Spinal cord (tissue), 10 donors: Measurements from ENCODE around the gene IGSF9B. TPM values are rescaled to one million over a fixed set of nuclear protein-coding genes. Genes with fewer than 3 reads are reported as not detected.

Experiments
- DNase-seq, 6 donors: peaks; one replicate each; pipeline versions ENCODE4 v3.0.0 to v3.0.0-alpha.2; 2013 to 2015; ENCODE audit warnings: low spot score in 6 of 6, low read depth in 4 of 6
- H3K27ac ChIP-seq: one replicate; pipeline ENCODE4 v1.5.1; 2013; ENCODE audit warnings: low read depth, low read length, control low read depth
- H3K27me3 ChIP-seq: one replicate; pipeline ENCODE4 v1.6.1; 2013; ENCODE audit warnings: low read length; ENCODE audit not compliant: control insufficient read depth, insufficient read depth
- H3K36me3 ChIP-seq: one replicate; pipeline ENCODE4 v1.6.1; 2013; ENCODE audit warnings: low read length; ENCODE audit not compliant: control insufficient read depth, insufficient read depth
- H3K4me1 ChIP-seq: one replicate; pipeline ENCODE4 v1.6.1; 2013; ENCODE audit warnings: low read length; ENCODE audit not compliant: control insufficient read depth, insufficient read depth
- H3K4me3 ChIP-seq: one replicate; pipeline ENCODE4 v1.5.1; 2013; ENCODE audit warnings: low read depth, low read length, control low read depth
- H3K9me3 ChIP-seq: one replicate; pipeline ENCODE4 v1.6.1; 2013; ENCODE audit warnings: low read length; ENCODE audit not compliant: control insufficient read depth, insufficient read depth
- WGBS: methylation state at CpG from one replicate; pipeline ENCODE4 v1.1.5; 2013; ENCODE audit warnings: missing lambda C conversion rate; ENCODE audit not compliant: insufficient coverage; 5-methylcytosine and 5-hydroxymethylcytosine counted together
- polyA plus RNA-seq, 2 donors: library from polyadenylated mRNA; unstranded; fragments of 120-200 nt; gene quantifications; one replicate each; pipeline ENCODE4 v1.2.1, GENCODE V29; 2013; ENCODE audit not compliant: insufficient read length in 2 of 2
- total RNA-seq, 2 donors: library from RNA; depleted of rRNA in 1 of 2; stranded (reverse); fragments of 120-200 nt in 1 of 2; fragments of >200 nt in 1 of 2; gene quantifications; one replicate each; pipeline versions ENCODE4 v1.2.3 to v1.2.4, GENCODE V29; 2013 to 2014
- donor health status: healthy.

IGSF9B gene
- total and polyA plus RNA-seq, 4 donors: 22.5 to 64.9 (median 40.7) TPM

GRCh38 chr11:133999355-133999754 lies 42.6 kb upstream of the IGSF9B start:
- Histone ChIP-seq H3K4me3 (no peak overlapping the region), H3K36me3 (no peaks in the 10 kb centered on the region), H3K27ac (no peak overlapping the region), H3K4me1 (peaks cover 8% of the 10 kb centered on the region), H3K27me3 (no peaks in the 10 kb centered on the region), H3K9me3 (no peaks in the 10 kb centered on the region)
- DNase-seq: no peak
- WGBS: 82% methylated on average over 11 of the region's 11 CpGs

DNA sequence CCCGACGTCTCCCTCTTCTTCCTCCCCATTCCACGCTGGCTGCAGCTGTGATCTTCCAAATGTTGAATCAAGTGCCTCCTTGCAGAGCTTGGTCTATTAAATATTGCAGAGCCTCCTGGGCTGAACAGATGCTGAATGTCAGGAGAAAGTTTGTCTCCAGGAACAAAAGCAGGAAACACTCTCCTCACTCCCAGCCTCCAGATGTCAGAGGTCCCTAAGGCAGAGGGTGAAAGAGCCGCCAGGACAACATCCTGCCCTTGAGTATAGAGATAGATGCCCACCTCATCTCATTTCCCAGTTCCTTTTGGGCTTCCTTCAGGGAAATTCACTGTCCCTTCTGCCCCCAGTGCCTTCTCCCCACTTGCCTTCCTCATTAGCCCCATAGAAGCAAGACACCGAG lies 40.8 kb upstream of the IGSF9B start:
- peaks cover 4% of the 10 kb centered on the region for H3K4me1 ChIP-seq
- 83% methylated on average over 1 of the region's 5 CpGs for WGBS
- H3K9me3 ChIP-seq: no peaks in the 10 kb centered on the region
- H3K27ac ChIP-seq: no peak overlapping the region
- no peaks in the 10 kb centered on the region for H3K36me3 ChIP-seq
- no peak overlapping the region for H3K4me3 ChIP-seq
- H3K27me3 ChIP-seq: no peaks in the 10 kb centered on the region
- no peak for DNase-seq

DNA sequence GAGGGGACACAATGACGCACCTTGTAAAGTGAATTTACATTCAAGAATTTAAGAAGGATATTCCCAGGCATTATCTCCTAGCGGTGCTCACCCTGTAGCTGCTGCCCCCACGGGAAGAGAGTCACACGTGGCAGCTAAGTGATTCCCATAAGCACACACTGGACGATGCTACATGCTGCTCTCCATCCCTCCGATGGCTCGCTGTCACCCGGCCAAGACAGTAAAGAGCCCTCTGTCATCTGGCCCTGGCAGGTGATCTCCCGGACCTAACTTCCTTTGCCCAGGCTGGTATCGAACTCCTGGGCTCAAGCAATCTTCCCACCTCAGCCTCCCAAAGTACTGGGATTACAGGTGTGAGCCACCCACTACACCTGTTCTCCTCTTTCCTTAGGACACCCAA lies 39.9 kb upstream of the IGSF9B start:
- H3K4me3 ChIP-seq: no peak overlapping the region
- H3K27me3 ChIP-seq: no peaks in the 10 kb centered on the region
- 67% methylated on average over 9 of the region's 10 CpGs for WGBS
- H3K27ac ChIP-seq: no peak overlapping the region
- H3K9me3 ChIP-seq: no peaks in the 10 kb centered on the region
- no peak for DNase-seq
- H3K4me1 ChIP-seq: peaks cover 4% of the 10 kb centered on the region
- no peaks in the 10 kb centered on the region for H3K36me3 ChIP-seq

DNA sequence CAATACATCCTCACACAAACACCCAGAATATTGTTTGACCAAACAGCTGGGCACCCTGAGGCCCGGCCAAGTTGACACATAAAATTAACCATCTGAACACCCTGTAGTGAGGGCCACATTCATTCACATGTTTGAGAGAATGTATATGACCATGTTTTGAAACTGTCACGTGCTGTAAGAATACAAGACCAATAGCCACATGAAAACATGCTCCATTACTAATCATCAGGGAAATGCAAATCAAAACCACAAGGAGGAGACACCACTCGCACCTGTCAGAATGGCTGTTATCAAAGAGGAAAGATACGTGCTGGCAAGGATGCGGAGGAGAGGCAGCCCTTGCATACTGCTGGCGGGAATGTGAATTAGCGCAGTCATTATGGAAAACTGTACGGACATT lies 38.3 kb upstream of the IGSF9B start:
- H3K36me3 ChIP-seq: no peaks in the 10 kb centered on the region
- H3K4me3 ChIP-seq: no peak overlapping the region
- H3K4me1 ChIP-seq: peaks cover 4% of the 10 kb centered on the region
- no peak for DNase-seq
- no peaks in the 10 kb centered on the region for H3K27me3 ChIP-seq
- 100% methylated on average over 1 of the region's 8 CpGs for WGBS
- no peaks in the 10 kb centered on the region for H3K9me3 ChIP-seq
- no peak overlapping the region for H3K27ac ChIP-seq

GRCh38 chr11:133993921-133994320 lies 37.2 kb upstream of the IGSF9B start:
- Histone ChIP-seq H3K4me1 (peaks cover 8% of the 10 kb centered on the region), H3K9me3 (no peaks in the 10 kb centered on the region), H3K4me3 (no peak overlapping the region), H3K27me3 (no peaks in the 10 kb centered on the region), H3K36me3 (no peaks in the 10 kb centered on the region), H3K27ac (no peak overlapping the region)
- DNase-seq: no peak
- 90% methylated on average over 10 of the region's 13 CpGs for WGBS

DNA sequence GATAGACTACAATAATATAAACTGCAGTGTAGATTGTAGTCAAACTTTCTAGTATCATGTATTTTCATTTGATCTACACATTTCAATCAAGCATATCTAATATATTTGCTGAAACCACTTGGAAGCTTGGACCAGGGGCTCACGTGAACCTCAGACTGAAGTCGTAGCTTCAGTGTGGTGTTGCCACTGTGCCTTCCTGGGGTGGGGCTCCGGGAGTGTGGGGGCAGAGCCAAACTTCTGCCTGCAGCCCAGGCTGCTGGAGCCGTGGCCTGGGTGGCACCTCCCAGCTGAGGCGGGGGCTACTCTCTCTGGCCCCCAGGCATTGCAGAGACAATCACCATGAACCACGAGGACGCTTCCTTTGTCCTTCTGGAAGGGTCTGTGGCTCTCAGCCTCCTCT lies 36.3 kb upstream of the IGSF9B start:
- H3K27me3 ChIP-seq: no peaks in the 10 kb centered on the region
- no peaks in the 10 kb centered on the region for H3K36me3 ChIP-seq
- H3K4me3 ChIP-seq: no peak overlapping the region
- WGBS: 87% methylated on average over 7 of the region's 7 CpGs
- H3K9me3 ChIP-seq: no peaks in the 10 kb centered on the region
- peaks cover 15% of the 10 kb centered on the region for H3K4me1 ChIP-seq
- no peak overlapping the region for H3K27ac ChIP-seq
- no peak for DNase-seq

DNA sequence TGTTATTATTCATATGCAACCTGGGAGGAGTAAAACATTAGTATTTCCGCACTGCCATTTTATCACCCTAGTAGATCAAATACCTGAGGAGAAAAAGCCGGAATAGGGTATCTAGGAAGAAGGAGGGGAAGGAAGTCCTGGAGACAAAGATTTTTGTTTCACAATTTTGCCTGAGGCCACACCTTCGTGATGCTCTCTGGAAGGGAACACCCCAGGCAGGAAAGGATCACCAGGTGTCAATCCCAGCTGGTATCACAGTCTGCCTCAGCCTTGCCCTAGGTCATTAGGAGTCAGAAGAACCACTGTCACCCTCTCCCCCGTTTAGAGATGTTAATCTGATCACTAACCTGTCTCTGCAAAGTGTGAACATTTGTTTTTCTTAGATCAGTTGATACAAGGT lies 35.4 kb upstream of the IGSF9B start:
- WGBS: 50% methylated on average over 1 of the region's 4 CpGs
- Histone ChIP-seq H3K4me1 (peaks cover 18% of the 10 kb centered on the region), H3K4me3 (no peak overlapping the region), H3K9me3 (no peaks in the 10 kb centered on the region), H3K27ac (no peak overlapping the region), H3K36me3 (no peaks in the 10 kb centered on the region), H3K27me3 (no peaks in the 10 kb centered on the region)
- DNase-seq: no peak

GRCh38 chr11:133991101-133991500 lies 34.3 kb upstream of the IGSF9B start:
- no peaks in the 10 kb centered on the region for H3K36me3 ChIP-seq
- no peaks in the 10 kb centered on the region for H3K27me3 ChIP-seq
- no peak overlapping the region for H3K27ac ChIP-seq
- 77% methylated on average over 11 of the region's 12 CpGs for WGBS
- DNase-seq: no peak
- no peak overlapping the region for H3K4me3 ChIP-seq
- H3K9me3 ChIP-seq: no peaks in the 10 kb centered on the region
- peaks cover 28% of the 10 kb centered on the region for H3K4me1 ChIP-seq

GRCh38 chr11:133990501-133990900 lies 33.7 kb upstream of the IGSF9B start:
- H3K36me3 ChIP-seq: no peaks in the 10 kb centered on the region
- no peaks in the 10 kb centered on the region for H3K9me3 ChIP-seq
- no peak overlapping the region for H3K4me3 ChIP-seq
- WGBS: 73% methylated on average over 7 of the region's 10 CpGs
- H3K27ac ChIP-seq: no peak overlapping the region
- no peaks in the 10 kb centered on the region for H3K27me3 ChIP-seq
- H3K4me1 ChIP-seq: peaks cover 34% of the 10 kb centered on the region
- no peak for DNase-seq

DNA sequence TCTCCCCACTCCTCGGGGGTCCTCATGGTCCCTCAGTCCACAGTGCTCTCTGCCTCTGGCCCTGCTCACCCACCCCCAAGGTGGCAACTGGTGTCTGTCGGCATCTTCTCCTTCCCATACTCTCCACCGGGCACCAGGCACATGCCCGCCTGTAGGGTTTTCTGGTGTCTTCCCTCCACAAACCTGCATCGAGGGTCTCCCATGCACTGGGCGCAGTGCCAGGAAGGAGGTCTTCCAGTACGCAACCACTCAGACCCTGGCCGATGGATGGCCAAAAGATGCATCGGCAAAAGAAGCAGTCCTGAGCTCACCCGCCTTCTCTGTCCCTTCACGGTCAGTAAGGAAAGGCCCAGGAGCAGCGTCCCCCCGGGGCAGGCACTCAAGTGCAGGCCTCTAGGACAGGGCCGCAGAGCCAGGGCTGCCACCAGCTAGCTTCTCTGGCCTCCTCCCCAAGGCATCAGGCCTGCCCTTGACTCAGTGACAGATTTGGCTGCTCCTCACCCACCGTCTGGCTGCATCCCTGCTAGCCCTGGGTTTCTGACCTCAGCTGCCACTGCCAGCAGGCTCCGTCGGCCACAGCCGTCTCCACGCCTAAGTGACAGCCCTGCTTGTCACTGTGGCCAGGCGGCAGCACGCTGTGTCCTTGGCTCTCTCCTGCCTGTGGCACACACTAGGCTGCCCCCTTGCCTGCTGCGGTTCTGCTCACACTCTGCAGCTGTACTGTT lies 32.1 kb upstream of the IGSF9B start:
- H3K36me3 ChIP-seq: no peaks in the 10 kb centered on the region
- no peak for DNase-seq

More for the DNA sequence above, 32.1 kb upstream of the IGSF9B start:
- no peak overlapping the region for H3K4me3 ChIP-seq
- WGBS: 76% methylated on average over 22 of the region's 22 CpGs
- no peak overlapping the region for H3K27ac ChIP-seq
- no peaks in the 10 kb centered on the region for H3K27me3 ChIP-seq
- H3K9me3 ChIP-seq: no peaks in the 10 kb centered on the region
- peaks cover 47% of the 10 kb centered on the region for H3K4me1 ChIP-seq
